Esophagus squamous epithelium (tissue), 4 donors: ENCODE data around the gene WDR70.

Experiments
- CTCF ChIP-seq, 6 experiments: fragments of 450-650 bp in 4 of 6; fragments of 200-600 bp in 2 of 6; sonication (generic) in 2 of 6; IDR thresholded peaks; one replicate each; pipeline ENCODE4 v1.5.1; 2016 to 2019; ENCODE audit warnings: antibody characterized with exemption in 6 of 6, mild to moderate bottlenecking in 4 of 6, moderate library complexity in 4 of 6
- POLR2A ChIP-seq, 4 donors: fragments of 450-650 bp; IDR thresholded peaks; one replicate each; pipeline ENCODE4 v1.6.1; 2017; ENCODE audit warnings: antibody characterized with exemption in 4 of 4, mild to moderate bottlenecking in 4 of 4, moderate library complexity in 3 of 4

GRCh38 chr5:37736397-37736796, 357.3 kb downstream of the WDR70 start:
- TF ChIP-seq CTCF (IDR thresholded peaks at IDR 0.05), result no peak
- TF ChIP-seq POLR2A (IDR thresholded peaks at IDR 0.05), result no peak
